NOMO-1 (cell line): ENCODE measurements around the gene ECD.
A peak's percentile ranks its signal among the peaks of the same experiment; 100 is the strongest.

ENCODE experiments used
- DNase-seq, 2 experiments: peaks; one replicate each; lab custom pipeline; 2025; ENCODE audit not compliant: unreplicated experiment in 2 of 2; lab: John Stamatoyannopoulos, UW

Gene ECD

DNA sequence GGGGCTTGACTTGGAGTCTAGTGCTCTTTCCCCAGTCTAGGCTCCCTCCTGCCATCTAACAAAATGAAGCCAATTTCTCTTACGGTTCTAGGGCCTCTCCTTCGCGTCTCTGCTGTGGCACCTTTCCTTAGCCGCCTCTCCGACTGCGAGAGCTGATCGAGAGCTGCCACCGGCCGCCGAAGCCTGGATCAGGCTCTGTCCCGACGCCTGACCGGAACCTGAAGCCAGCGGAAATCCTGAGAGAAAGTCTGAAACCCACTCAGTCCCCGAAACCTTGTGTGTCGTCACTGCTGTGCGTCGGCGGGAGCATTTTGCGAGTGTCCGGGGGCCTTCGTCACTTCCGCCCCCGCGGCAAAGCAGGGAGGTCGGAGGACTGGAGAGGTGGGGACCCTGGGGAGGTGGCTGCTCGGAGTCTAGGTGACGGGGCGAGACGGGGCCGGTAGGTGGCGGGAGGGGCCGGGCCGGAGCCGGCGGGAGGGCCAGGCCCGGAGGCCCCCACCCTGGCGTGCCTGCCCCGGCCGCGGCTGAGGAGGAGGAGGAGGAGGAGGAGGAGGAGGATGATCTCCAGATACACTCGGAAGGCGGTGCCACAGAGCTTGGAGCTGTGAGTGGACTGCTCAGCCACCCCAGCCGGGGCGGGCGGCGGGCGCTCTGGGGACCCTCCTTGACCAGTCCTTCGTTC lies at the start of gene ECD, which contains the start of gene FAM149B1:
Gene ECD (minus strand): TSS at position 226 of the 682 bp plus-strand sequence. CDS start 4,071 bp downstream, outside the sequence.
Gene FAM149B1 (plus strand): TSS at position 337 of the 682 bp plus-strand sequence. CDS start 221 bp downstream, at position 558.
- peak; percentile 75 to 84 for DNase-seq

- no peak for DNase-seq
Observed at GRCh38 chr10:73215749-73216148, 47.9 kb upstream of the ECD start.

GRCh38 chr10:73211106-73211811 lies 43.5 kb upstream of the ECD start:
- DNase-seq: no peak

DNA sequence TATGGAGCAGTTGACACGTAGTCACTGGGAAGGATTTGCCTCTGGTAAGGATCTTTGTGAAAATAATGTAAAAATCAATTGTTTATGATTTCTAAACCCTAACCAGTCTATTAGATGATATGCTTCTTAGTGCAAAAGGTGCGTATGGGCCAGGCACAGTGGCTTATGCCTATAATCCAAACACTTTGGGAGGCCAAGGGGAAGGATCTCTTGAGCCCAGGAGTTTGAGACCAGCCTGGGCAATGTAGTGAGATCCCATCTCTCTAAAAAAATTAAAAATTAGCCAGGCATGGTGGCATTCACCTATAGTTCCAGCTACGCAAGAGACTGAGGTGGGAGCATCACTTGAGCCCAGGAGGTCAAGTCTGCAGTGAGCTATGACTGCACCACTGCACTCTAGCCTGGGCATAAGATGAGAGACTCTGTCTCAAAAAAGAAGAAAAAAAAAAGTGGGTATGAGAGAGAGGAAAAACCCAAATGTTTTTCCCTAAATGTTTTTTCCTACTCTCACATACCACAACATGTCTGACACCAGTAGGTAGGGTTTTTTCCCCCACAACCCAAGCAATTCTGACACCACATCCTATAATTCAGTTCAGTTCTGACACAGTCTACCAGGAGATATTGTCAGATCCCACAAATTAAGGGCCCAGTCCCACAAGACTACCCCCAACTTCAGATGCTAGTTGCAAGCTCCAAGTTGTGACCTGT lies 42.7 kb upstream of the ECD start:
- no peak for DNase-seq

GRCh38 chr10:73209705-73210104 lies 41.9 kb upstream of the ECD start:
- no peak for DNase-seq

GRCh38 chr10:73207883-73208282 lies 40.1 kb upstream of the ECD start:
- DNase-seq: no peak

DNA sequence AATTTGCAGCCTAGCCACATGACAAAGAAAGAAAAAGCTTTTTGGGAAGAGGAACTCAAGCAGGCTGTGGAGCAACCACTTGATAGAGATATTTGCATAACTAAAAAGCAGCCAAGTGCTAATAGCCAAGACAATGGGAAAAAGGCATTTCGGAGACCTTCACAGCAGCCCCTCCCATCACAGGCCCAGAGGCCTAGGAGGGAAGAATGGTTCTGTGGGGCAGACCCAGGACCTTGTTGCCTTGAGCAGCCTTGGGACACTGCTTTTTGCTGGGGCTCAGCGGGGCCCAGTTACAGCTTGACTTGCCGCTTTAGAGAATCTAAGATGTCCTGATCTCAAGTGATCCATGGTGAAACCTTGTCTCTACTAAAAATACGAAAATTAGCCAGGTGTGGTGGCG lies 38.6 kb upstream of the ECD start:
- no peak for DNase-seq

DNA sequence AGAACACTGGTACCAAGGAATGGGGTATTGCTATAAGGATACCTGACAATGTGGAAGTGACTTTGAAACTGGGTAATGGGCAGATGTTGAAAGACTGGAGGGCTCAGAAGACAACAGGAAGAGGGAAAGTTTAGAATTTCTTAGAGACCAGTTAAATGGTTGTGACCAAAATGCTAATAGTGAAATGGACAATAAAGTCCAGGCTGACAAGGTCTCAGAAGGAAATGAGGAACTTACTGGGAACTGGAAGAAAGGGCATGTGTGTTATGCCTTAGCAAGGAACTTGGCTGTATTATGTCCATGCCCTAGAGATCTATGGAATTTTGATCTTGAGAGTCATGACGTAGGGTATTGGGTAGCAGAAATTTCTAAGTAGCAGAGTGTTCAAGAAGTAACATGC lies 38.1 kb upstream of the ECD start:
- DNase-seq: no peak

DNA sequence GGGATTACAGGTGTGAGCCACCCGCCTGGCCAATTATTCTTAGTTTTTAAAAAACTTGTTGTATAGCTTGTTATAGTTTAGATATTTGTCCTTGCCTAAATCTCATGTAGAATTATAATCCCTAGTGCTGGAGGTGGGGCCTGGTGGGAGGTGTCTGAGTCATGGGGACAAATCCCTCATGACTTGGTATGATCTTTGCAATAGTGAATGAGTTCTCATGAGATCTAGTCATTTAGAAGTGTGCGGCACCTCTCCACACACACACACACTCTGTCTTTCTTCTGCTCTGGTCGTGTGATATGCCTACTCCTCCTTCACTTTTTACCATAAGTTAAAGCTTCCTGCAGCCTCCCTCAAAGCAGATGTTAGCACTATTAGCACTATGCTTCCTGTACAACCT lies 37.3 kb upstream of the ECD start:
- no peak for DNase-seq

GRCh38 chr10:73190188-73190587 lies 22.4 kb upstream of the ECD start:
- no peak for DNase-seq

DNA sequence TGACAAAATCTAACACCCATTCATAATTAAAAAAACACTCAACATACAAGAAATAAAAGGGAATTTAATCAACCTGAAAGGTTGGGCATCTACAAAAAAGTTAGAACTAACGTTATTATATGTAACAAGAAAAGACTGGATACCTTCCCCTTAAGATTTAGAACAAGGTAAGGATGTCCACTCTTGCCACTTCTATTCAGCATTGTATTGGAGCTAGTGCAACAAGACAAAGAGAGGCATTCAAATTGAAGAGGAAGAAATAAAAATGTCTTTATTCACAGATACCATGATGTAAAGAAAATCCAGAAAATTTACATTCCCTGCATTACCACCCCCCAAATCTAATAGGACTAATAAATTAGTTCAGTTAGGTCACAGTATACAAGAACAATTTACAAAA lies 18.5 kb upstream of the ECD start:
- no peak for DNase-seq

GRCh38 chr10:73183667-73184281 lies 16.0 kb upstream of the ECD start:
- no peak for DNase-seq

GRCh38 chr10:73182568-73182967 lies 14.8 kb upstream of the ECD start:
- DNase-seq: no peak

DNA sequence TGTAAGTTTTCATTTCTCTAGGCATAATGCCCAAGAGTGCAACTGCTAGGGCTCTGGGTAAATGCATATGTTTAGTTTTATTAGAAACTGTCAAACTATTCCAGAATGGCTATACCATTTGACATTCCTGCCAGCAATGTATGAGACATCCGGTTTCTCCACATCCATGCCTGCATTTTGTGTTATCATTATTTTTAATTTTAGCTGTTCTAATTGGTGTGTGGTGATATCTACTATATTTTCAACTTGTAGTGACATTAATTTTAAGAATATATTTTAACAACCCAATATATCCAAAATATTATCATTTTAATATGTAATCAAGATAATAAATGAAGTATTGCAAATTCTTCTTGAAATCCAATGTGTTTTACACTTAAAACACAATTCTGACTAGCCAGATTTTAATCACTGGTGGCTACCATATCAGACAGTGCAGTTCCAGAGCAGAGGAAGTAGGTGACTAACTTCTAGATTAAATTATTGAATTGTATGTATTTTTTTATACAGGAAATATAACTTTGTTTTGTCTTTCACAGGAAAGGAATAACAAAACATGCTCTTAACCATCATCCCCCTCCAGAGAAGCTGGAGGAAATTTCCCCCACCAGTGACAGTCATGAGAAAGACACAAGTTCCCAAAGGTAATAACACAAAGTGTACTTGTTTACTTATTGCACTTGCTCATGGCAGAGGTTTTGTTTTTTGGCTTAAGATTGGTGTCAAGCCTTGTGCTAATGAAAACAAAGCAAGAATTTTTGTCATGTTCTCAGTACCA lies 6.5 kb upstream of the ECD start:
- no peak for DNase-seq

GRCh38 chr10:73172867-73173266 lies 5.1 kb upstream of the ECD start:
- no peak for DNase-seq

- no peak for DNase-seq
Observed at GRCh38 chr10:73169320-73169719, 1.5 kb upstream of the ECD start.

- no peak for DNase-seq
Observed at GRCh38 chr10:73168465-73168803, 626 bp upstream of the ECD start.

DNA sequence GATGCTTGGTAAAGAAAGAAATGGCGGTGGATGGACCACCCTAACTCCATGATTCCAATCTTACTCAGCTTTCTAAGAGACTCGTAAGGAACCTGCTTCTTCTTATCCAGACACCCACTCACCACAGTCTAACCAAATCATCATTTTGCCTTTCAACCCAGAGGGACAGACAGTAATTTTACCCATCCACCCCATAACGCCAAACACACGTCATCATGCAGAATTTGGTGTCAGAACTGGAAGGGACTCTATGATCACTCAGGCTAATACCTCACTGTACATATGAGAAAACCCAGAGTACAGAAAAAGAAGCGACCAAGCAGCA lies 388 bp downstream of the ECD start:
- DNase-seq: no peak

DNA sequence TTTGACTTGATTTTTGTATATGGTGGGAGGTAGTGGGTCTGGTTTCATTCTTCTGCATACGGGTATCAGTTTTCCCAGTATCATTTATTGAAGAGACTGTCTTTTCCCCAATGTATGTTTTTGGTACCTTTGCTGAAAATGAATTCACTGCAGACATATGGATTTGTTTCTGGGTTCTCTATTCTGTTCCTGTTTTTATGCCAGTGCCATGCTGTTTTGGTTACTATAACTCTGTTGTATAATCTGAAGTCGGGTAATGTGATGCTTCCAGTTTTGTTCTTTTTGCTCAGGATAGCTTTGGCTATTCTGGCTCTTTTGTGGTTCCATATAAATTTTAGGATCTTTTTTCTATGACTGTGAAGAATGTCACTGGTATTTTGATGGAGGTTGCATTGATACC lies 836 bp downstream of the ECD start:
- DNase-seq: no peak

- DNase-seq: no peak
Observed at GRCh38 chr10:73163096-73163495, 4.7 kb downstream of the ECD start.

DNA sequence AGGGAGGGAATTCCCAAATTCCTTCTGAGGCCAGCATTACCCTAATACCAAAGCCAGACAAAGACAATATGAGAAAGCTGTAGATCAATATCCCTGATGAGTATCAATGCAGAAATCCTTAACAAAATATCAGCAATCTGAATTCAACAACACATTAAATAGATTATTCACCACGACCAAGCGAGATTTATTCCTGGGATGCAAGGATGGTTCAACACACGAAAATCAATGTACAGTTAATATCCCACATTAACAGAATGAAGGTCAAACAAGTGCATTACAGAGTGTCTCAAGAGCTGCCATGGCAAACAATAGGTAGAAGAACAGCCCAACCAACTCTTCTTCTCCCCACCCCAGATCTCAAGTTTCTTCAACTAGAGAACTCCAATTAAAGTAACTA lies 6.1 kb downstream of the ECD start:
- DNase-seq: no peak
